GM23248 (cell line): ENCODE results near the gene RCVRN. TPM values are rescaled to one million over a fixed set of nuclear protein-coding genes. Genes with fewer than 3 reads are reported as not detected.

Source experiments
- DNase-seq: peaks from one replicate; pipeline ENCODE4 v3.0.0-alpha.2; 2015
- H2AFZ ChIP-seq: fragments of 200-600 bp; sonication (generic); 2 replicates; pipeline ENCODE4 v1.6.1; 2016; ENCODE audit warnings: antibody characterized with exemption
- H3F3A ChIP-seq: fragments of 200-600 bp; sonication (generic); 2 replicates; pipeline ENCODE4 v1.6.1; 2016; ENCODE audit warnings: mild to moderate bottlenecking, antibody characterized with exemption, mixed run types; ENCODE audit not compliant: insufficient read depth
- H3K27ac ChIP-seq: fragments of 200-600 bp; sonication (generic); 2 replicates; pipeline ENCODE4 v1.5.1; 2016; ENCODE audit warnings: mild to moderate bottlenecking
- H3K27me3 ChIP-seq: fragments of 200-600 bp; sonication (generic); replicated peaks from 2 replicates; pipeline ENCODE4 v1.6.1; 2016; ENCODE audit warnings: mild to moderate bottlenecking; ENCODE audit not compliant: insufficient read depth
- H3K36me3 ChIP-seq: fragments of 200-600 bp; sonication (generic); 2 replicates; pipeline ENCODE4 v1.6.1; 2016; ENCODE audit warnings: low read depth, mild to moderate bottlenecking
- H3K4me1 ChIP-seq: fragments of 200-600 bp; sonication (generic); 2 replicates; pipeline ENCODE4 v1.6.1; 2016; ENCODE audit warnings: mild to moderate bottlenecking; ENCODE audit not compliant: insufficient read depth
- H3K4me2 ChIP-seq: fragments of 200-600 bp; sonication (generic); one replicate; pipeline ENCODE4 v1.6.1; 2016; ENCODE audit warnings: mild to moderate bottlenecking; ENCODE audit not compliant: unreplicated experiment
- H3K4me3 ChIP-seq: fragments of 200-600 bp; sonication (generic); 2 replicates; pipeline ENCODE4 v1.5.1; 2016; ENCODE audit warnings: mild to moderate bottlenecking
- H3K79me2 ChIP-seq: fragments of 200-600 bp; sonication (generic); 2 replicates; pipeline ENCODE4 v1.6.1; 2016; ENCODE audit warnings: mild to moderate bottlenecking; ENCODE audit not compliant: insufficient read depth
- H3K9ac ChIP-seq: fragments of 200-600 bp; sonication (generic); 2 replicates; pipeline ENCODE4 v1.6.1; 2016; ENCODE audit warnings: mild to moderate bottlenecking
- H3K9me2 ChIP-seq: fragments of 200-600 bp; sonication (generic); 2 replicates; pipeline ENCODE4 v1.6.1; 2016; ENCODE audit warnings: mixed run types, mild to moderate bottlenecking, moderate library complexity; ENCODE audit not compliant: insufficient read depth
- H3K9me3 ChIP-seq: fragments of 200-600 bp; sonication (generic); one replicate; pipeline ENCODE4 v1.6.1; 2017; ENCODE audit warnings: low read depth
- H4K20me1 ChIP-seq: fragments of 200-600 bp; sonication (generic); 2 replicates; pipeline ENCODE4 v1.6.0; 2016; ENCODE audit not compliant: insufficient read depth
- EZH2 ChIP-seq: fragments of 200-600 bp; sonication (generic); IDR thresholded peaks from 2 replicates; pipeline ENCODE4 v1.6.1; 2018; ENCODE audit warnings: antibody characterized with exemption, mild to moderate bottlenecking; ENCODE audit not compliant: insufficient read depth, poor library complexity, severe bottlenecking
- EZH2phosphoT487 ChIP-seq: fragments of 200-600 bp; sonication (generic); IDR thresholded peaks from 2 replicates; pipeline ENCODE4 v1.6.1; 2018; ENCODE audit warnings: antibody characterized with exemption, moderate library complexity, mild to moderate bottlenecking, low read depth; ENCODE audit not compliant: insufficient read depth
- WGBS, 2 experiments: methylation state at CpG; one replicate each; pipeline ENCODE4 v1.1.6; 2015 to 2017; ENCODE audit warnings: low lambda C conversion rate in 2 of 2, low coverage in 1 of 2; ENCODE audit errors: missing lambda C conversion rate in 2 of 2; 5-methylcytosine and 5-hydroxymethylcytosine counted together
- in situ Hi-C: fragments of 300-500 bp; cut with MboI; formaldehyde crosslinking; loops from 2 replicates; pipeline ENCODE4 v1.15.0; 2020
- polyA plus RNA-seq: library from polyadenylated mRNA; unstranded; fragments of >200 nt; fragmentation: Nextera tagmentation; extraction: Ambion mirVana; gene quantifications from 2 replicates; pipeline ENCODE4 v1.2.1, GENCODE V29; 2016
- total RNA-seq: library from RNA; depleted of rRNA; stranded (reverse); fragments of >200 nt; shearing (Covaris generic); gene quantifications from 2 replicates; pipeline ENCODE4 v1.2.3, GENCODE V29; 2014

Gene RCVRN
- total and polyA plus RNA-seq, 2 experiments from 2014 or later, result not detected

DNA sequence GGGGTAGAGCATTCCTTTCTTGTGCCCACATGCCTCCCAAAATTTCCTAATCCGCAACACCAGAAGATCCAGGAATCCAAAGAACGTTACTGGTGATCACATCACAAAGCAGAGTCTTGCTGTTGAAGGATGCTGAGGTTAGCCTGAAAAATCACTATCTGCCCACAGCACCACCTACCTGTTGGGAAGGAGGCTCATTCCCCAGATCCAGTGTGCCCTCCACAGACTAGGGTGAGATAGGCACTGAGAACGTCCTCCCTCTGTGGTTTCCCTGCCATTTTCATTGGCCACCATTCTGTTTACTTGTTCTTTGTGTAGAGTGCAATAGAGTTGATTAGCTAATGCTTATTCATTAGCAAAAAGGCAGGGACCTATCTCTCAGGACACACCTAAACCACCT lies 30.3 kb downstream of the RCVRN start:
- no peak for TF ChIP-seq EZH2

DNA sequence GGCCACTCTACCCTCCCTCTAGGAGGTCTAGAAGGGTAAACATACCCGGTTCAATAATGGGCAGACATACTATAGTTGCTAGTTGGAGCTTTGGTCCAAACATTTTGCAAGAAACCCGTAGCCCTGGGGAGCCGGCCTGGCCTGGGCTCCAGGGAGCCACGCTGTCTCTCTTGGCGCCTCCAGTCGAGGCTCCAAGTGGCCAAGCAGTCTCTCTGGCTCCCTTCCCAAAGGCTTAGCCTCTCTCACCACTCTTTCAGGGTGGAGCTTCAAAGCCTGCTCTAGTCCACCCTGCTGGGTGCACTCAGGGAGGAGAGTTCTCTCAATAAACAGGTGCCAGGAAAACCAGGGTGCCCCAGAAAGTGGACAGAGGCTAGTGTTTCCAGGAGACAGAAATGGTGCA lies 32.2 kb downstream of the RCVRN start:
- WGBS, 2 experiments, result 58 to 70% methylated on average over 6 of the region's 6 CpGs
- peaks cover 12% of the 10 kb centered on the region for H3F3A ChIP-seq
- in situ Hi-C loops, result no loop called here
- no peak overlapping the region for H2AFZ ChIP-seq
- TF ChIP-seq EZH2phosphoT487 (no peak), EZH2 (no peak)
- no peak overlapping the region for H3K4me3 ChIP-seq
- H3K4me2 ChIP-seq, result no peak overlapping the region
- peaks cover 12% of the 10 kb centered on the region for H3K4me1 ChIP-seq
- no peaks in the 10 kb centered on the region for H3K9me2 ChIP-seq
- H3K36me3 ChIP-seq, result no peaks in the 10 kb centered on the region
- H3K9me3 ChIP-seq, result no peaks in the 10 kb centered on the region
- no peak overlapping the region for H3K27ac ChIP-seq
- H3K27me3 ChIP-seq, result 0 out of 2 replicates have a peak, but pooled peaks cover 5% of the 10 kb centered on the region
- no peaks in the 10 kb centered on the region for H3K79me2 ChIP-seq
- no peaks in the 10 kb centered on the region for H4K20me1 ChIP-seq
- DNase-seq, result no peak
- no peak overlapping the region for H3K9ac ChIP-seq

More for the DNA sequence above, 30.3 kb downstream of the RCVRN start:
- H4K20me1 ChIP-seq, result no peaks in the 10 kb centered on the region
- H3K27ac ChIP-seq, result no peak overlapping the region
- H3K4me1 ChIP-seq, result peaks cover 12% of the 10 kb centered on the region
- H3F3A ChIP-seq, result peaks cover 12% of the 10 kb centered on the region
- H3K9ac ChIP-seq, result no peak overlapping the region
- in situ Hi-C loops, result no loop called here
- no peak overlapping the region for H2AFZ ChIP-seq
- H3K79me2 ChIP-seq, result no peaks in the 10 kb centered on the region
- H3K27me3 ChIP-seq, result 0 out of 2 replicates have a peak, but pooled peaks cover 5% of the 10 kb centered on the region
- H3K9me3 ChIP-seq, result no peaks in the 10 kb centered on the region
- no peaks in the 10 kb centered on the region for H3K36me3 ChIP-seq
- DNase-seq, result no peak
- H3K4me3 ChIP-seq, result no peak overlapping the region
- no peak overlapping the region for H3K4me2 ChIP-seq
- 72 to 78% methylated on average over 3 of the region's 3 CpGs for WGBS, 2 experiments
- no peaks in the 10 kb centered on the region for H3K9me2 ChIP-seq

DNA sequence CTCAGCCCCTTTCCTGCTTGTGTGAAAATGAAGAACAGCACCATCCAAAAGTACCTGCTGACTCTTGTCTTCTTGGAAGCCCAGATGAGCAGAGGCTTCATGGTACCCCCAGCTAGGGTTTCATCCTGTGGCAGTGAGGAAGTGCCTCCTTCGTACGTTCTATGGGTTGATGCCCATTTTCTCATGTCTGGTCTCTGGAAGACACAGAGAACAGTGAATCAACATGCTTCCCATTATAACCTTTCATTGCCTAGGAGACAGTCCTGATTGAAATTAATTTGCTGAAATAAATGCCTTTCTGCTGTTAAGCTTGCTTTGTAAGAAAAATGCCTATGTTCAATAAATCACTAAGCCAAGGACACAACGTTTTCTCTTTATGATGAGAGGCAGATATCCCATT lies 36.5 kb downstream of the RCVRN start:
- Histone ChIP-seq H3K4me2 (no peak overlapping the region), H3K4me1 (no peaks in the 10 kb centered on the region), H3K9me2 (no peaks in the 10 kb centered on the region), H3F3A (no peaks in the 10 kb centered on the region), H3K79me2 (no peaks in the 10 kb centered on the region), H3K4me3 (no peak overlapping the region), H3K36me3 (no peaks in the 10 kb centered on the region), H3K27me3 (peaks cover 5% of the 10 kb centered on the region; the same call in 1 of the 2 replicates), H3K9ac (no peak overlapping the region), H3K27ac (no peak overlapping the region), H4K20me1 (no peaks in the 10 kb centered on the region), H2AFZ (no peak overlapping the region), H3K9me3 (no peaks in the 10 kb centered on the region)
- 36 to 39% methylated on average over 3 of the region's 3 CpGs for WGBS, 2 experiments
- DNase-seq, result no peak
- TF ChIP-seq EZH2 (no peak), EZH2phosphoT487 (no peak)
- in situ Hi-C loops, result no loop called here

DNA sequence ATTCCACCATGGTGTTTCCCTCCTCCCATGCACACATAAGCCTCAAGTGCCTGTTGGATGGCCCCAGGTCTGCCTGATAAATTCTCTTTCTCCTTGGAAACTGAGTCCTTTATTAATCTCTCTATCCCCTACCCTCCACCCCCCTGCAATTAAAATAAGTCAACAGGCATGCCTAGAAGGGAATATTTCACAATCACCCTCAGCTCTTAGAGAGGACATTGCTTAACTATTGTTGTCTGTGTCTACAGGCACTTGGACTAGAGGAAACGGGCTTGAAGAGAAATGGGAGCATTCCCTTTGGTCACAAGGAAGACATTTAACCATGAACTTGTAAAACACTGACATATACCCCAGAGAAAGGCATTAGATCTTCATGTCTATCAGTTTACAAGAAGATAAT lies 39.5 kb downstream of the RCVRN start:
- Histone ChIP-seq H3K4me1 (no peaks in the 10 kb centered on the region), H3K79me2 (no peaks in the 10 kb centered on the region), H3K27me3 (no peaks in the 10 kb centered on the region; the same call in 1 of the 2 replicates), H3K36me3 (no peaks in the 10 kb centered on the region), H3K9me3 (no peaks in the 10 kb centered on the region), H3F3A (no peaks in the 10 kb centered on the region), H3K4me3 (no peak overlapping the region), H3K9me2 (no peaks in the 10 kb centered on the region), H2AFZ (no peak overlapping the region), H3K9ac (no peak overlapping the region), H3K27ac (no peak overlapping the region), H3K4me2 (no peak overlapping the region), H4K20me1 (no peaks in the 10 kb centered on the region)
- in situ Hi-C loops, result no loop called here
- 6% methylated on average over 1 of the region's 1 CpG for WGBS, 2 experiments
- TF ChIP-seq EZH2 (no peak), EZH2phosphoT487 (no peak)
- DNase-seq, result peak; percentile 6

DNA sequence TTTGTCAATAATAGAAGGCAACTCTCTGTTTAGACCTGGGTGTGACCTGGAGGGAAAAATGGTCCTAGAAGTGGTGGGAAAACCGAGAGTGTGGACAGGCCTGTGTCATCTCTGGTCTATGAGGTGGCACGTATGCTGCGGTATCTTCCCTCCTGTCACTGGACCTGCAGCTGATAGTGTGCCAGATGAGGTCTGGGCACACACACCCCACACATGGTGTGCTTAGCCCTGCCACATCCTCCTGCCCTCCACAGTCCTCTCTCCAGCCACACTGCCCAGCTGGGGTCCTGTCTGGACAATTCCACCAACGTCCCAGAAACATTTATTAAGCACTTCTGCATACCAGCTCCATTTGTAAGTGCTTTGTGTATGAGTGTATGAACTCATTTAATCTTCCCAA lies 42.1 kb downstream of the RCVRN start:
- no peak overlapping the region for H3K4me3 ChIP-seq
- no peaks in the 10 kb centered on the region; the same call in 1 of the 2 replicates for H3K27me3 ChIP-seq
- H2AFZ ChIP-seq, result no peak overlapping the region
- TF ChIP-seq EZH2 (no peak), EZH2phosphoT487 (no peak)
- no peaks in the 10 kb centered on the region for H3K79me2 ChIP-seq
- H3K9me2 ChIP-seq, result no peaks in the 10 kb centered on the region
- H3K4me1 ChIP-seq, result no peaks in the 10 kb centered on the region
- H3K4me2 ChIP-seq, result no peak overlapping the region
- H3F3A ChIP-seq, result no peaks in the 10 kb centered on the region
- H3K27ac ChIP-seq, result no peak overlapping the region
- DNase-seq, result no peak
- H3K9ac ChIP-seq, result no peak overlapping the region
- H4K20me1 ChIP-seq, result no peaks in the 10 kb centered on the region
- in situ Hi-C loops, result no loop called here
- no peaks in the 10 kb centered on the region for H3K36me3 ChIP-seq
- no peaks in the 10 kb centered on the region for H3K9me3 ChIP-seq
- WGBS, 2 experiments, result 43 to 55% methylated on average over 4 of the region's 4 CpGs
